ENCODE results near the gene PPP2R2C.

- no peak for TF ChIP-seq CTCF (IDR thresholded peaks at IDR 0.05)
- no peak for TF ChIP-seq POLR2A (IDR thresholded peaks at IDR 0.05)
- TF ChIP-seq POLR2AphosphoS5 (IDR thresholded peaks at IDR 0.05), result no peak
Measured at GRCh38 chr4:6395466-6396228, 76.8 kb downstream of the PPP2R2C start.

Measured in prostate gland (tissue), 2 donors.